Endothelial cell of umbilical vein (primary cell): Measurements from ENCODE around the gene AHCY. TPM values are rescaled to one million over a fixed set of nuclear protein-coding genes. Genes with fewer than 3 reads are reported as not detected.
"Not testable (repeated sequence)": the region's sequence is repeated elsewhere in the genome, so short reads cannot be mapped to it uniquely, and the experiment has no call there.

Source experiments
- BruUV-seq: library from RNA; stranded (reverse); fragments of 400-500 nt; replicated peaks from 2 replicates; lab custom pipeline; 2021; lab: Mats Ljungman, UMichigan
- CTCF ChIA-PET: fragments of 300-600, 350-600 bp; sonication (Branson Sonifier 250); formaldehyde crosslinking; loops from one replicate; lab custom pipeline; 2021; ENCODE audit warnings: antibody characterized with exemption, inconsistent platforms; lab: Charles Lee
- POLR2A ChIA-PET: fragments of 300-600, 350-600 bp; sonication (Branson Sonifier 250); formaldehyde crosslinking; loops from one replicate; lab custom pipeline; 2021; ENCODE audit warnings: antibody characterized with exemption, inconsistent platforms; lab: Charles Lee
- DNase-seq: peaks from one replicate; pipeline ENCODE4 v3.0.0-alpha.2; 2011; ENCODE audit warnings: low read depth, low spot score
- FAIRE-seq: peaks from 2 replicates; lab custom pipeline; 2011; peaks lifted over from hg19 to GRCh38; lab: Jason Lieb, UNC
- H2AFZ ChIP-seq: 2 replicates; pipeline ENCODE4 v1.6.0; 2012; ENCODE audit warnings: low read depth, low read length, control low read depth, inconsistent platforms
- H3K27ac ChIP-seq: 2 replicates; pipeline ENCODE4 v1.5.1; 2011; ENCODE audit warnings: low read depth, mild to moderate bottlenecking, control low read depth, low read length, moderate library complexity; ENCODE audit not compliant: insufficient read depth
- H3K27me3 ChIP-seq, 2 experiments: 2 replicates each; pipeline versions ENCODE4 v1.6.0 to v1.6.1; 2011; ENCODE audit warnings: low read length in 2 of 2, mixed read lengths in 1 of 2; ENCODE audit not compliant: control insufficient read depth in 2 of 2, insufficient read depth in 2 of 2
- H3K36me3 ChIP-seq, 2 experiments: 2 replicates in 1 of 2; 3 replicates in 1 of 2; pipeline ENCODE4 v1.5.1; 2011; ENCODE audit warnings: low read length in 2 of 2, mild to moderate bottlenecking in 1 of 2, moderate library complexity in 1 of 2; ENCODE audit not compliant: control insufficient read depth in 2 of 2, insufficient read depth in 2 of 2; ENCODE audit errors: extremely low read depth in 1 of 2
- H3K4me1 ChIP-seq: 3 replicates; pipeline ENCODE4 v1.5.1; 2011; ENCODE audit warnings: mild to moderate bottlenecking, low read length; ENCODE audit not compliant: control insufficient read depth, insufficient read depth; ENCODE audit errors: extremely low read depth
- H3K4me2 ChIP-seq: 2 replicates; pipeline ENCODE4 v1.6.1; 2011; ENCODE audit warnings: low read length, control low read depth, mixed read lengths; ENCODE audit not compliant: insufficient read depth
- H3K4me3 ChIP-seq, 3 experiments: fragments of 200-600 bp in 1 of 3; sonication (generic), shearing (Covaris generic) in 1 of 3; replicated peaks in 1 of 3; 2 replicates each; pipeline ENCODE4 v1.5.1; 2011 to 2016; ENCODE audit warnings: control low read depth in 3 of 3, low read length in 3 of 3, mild to moderate bottlenecking in 2 of 3, inconsistent platforms in 1 of 3, low read depth in 1 of 3, moderate library complexity in 1 of 3; ENCODE audit not compliant: insufficient read depth in 1 of 3
- H3K79me2 ChIP-seq: 2 replicates; pipeline ENCODE4 v1.6.0; 2012; ENCODE audit warnings: low read length, inconsistent platforms; ENCODE audit not compliant: control insufficient read depth, insufficient read depth
- H3K9ac ChIP-seq: replicated peaks from 2 replicates; pipeline ENCODE3; 2011; ENCODE audit warnings: low read length, control low read depth; ENCODE audit not compliant: insufficient read depth; ENCODE audit errors: extremely low read depth
- H3K9me1 ChIP-seq: replicated peaks from 3 replicates; pipeline ENCODE4 v1.6.0; 2011; ENCODE audit warnings: mild to moderate bottlenecking, low read length; ENCODE audit not compliant: control insufficient read depth, insufficient read depth; ENCODE audit errors: extremely low read depth
- H3K9me3 ChIP-seq: replicated peaks from 2 replicates; pipeline ENCODE4 v1.5.1; 2012; ENCODE audit warnings: low read length, inconsistent platforms; ENCODE audit not compliant: control insufficient read depth, insufficient read depth
- H4K20me1 ChIP-seq: replicated peaks from 2 replicates; pipeline ENCODE3; 2011; ENCODE audit warnings: mild to moderate bottlenecking, low read length; ENCODE audit not compliant: control insufficient read depth, insufficient read depth; ENCODE audit errors: extremely low read depth
- EZH2 ChIP-seq: IDR thresholded peaks from 2 replicates; pipeline ENCODE4 v1.6.1; 2012; ENCODE audit warnings: borderline replicate concordance, low read depth, mild to moderate bottlenecking, moderate library complexity, low read length, inconsistent platforms; ENCODE audit not compliant: severe bottlenecking
- FOS ChIP-seq: IDR thresholded peaks from 2 replicates; pipeline ENCODE4 v1.6.1; 2011; ENCODE audit warnings: mild to moderate bottlenecking, low read length, moderate library complexity, borderline replicate concordance; ENCODE audit not compliant: insufficient read depth
- JUN ChIP-seq: IDR thresholded peaks from 2 replicates; pipeline ENCODE4 v1.6.1; 2011; ENCODE audit warnings: borderline replicate concordance, low read depth; ENCODE audit not compliant: insufficient read length, insufficient read depth
- MAX ChIP-seq: IDR thresholded peaks from 2 replicates; pipeline ENCODE4 v1.6.1; 2011; ENCODE audit not compliant: insufficient read depth, insufficient read length
- MYC ChIP-seq: IDR thresholded peaks from one replicate; pipeline ENCODE4 v1.6.1; 2011; ENCODE audit warnings: mild to moderate bottlenecking, low read depth, low read length
- POLR2A ChIP-seq: IDR thresholded peaks from 2 replicates; pipeline ENCODE4 v1.6.1; 2012; ENCODE audit warnings: low read depth, mild to moderate bottlenecking, control low read depth, low read length
- POLR2AphosphoS5 ChIP-seq: IDR thresholded peaks from 2 replicates; pipeline ENCODE4 v1.6.1; 2012; ENCODE audit warnings: low read depth, mild to moderate bottlenecking, control low read depth, low read length, moderate library complexity; ENCODE audit not compliant: insufficient read depth
- dilution Hi-C: fragments of 300-500 bp; cut with MboI; formaldehyde crosslinking; loops from one replicate; pipeline ENCODE4 v1.15.0; 2019; ENCODE audit warnings: low sequenced_read_pairs; ENCODE audit not compliant: extremely low pct_ligation_motif_present
- intact Hi-C: fragments of 100-400 bp; cut with micrococcal nuclease; formaldehyde crosslinking; loops from one replicate; pipeline ENCODE4 v1.10.0; 2022
- polyA plus RNA-seq, 4 experiments: library from polyadenylated mRNA; depleted of rRNA in 3 of 4; stranded (reverse) in 3 of 4; unstranded in 1 of 4; fragments of >200 nt; gene quantifications; 2 replicates each; pipeline versions ENCODE4 v1.2.1 to v1.2.3, GENCODE V29; 2011 to 2012; ENCODE audit warnings: missing spikeins in 1 of 4
- total RNA-seq: library from RNA; stranded (reverse); gene quantifications from 2 replicates; pipeline ENCODE4 v1.2.3, GENCODE V29; 2021
- TF ChIP-seq, protein P1 (sequence below), 2 donors: IDR thresholded peaks; 1 replicate in 1 of 2; 2 replicates in 1 of 2; pipeline ENCODE4 v1.5.1; 2011; ENCODE audit warnings: low read length in 2 of 2, mild to moderate bottlenecking in 2 of 2, moderate library complexity in 2 of 2, control low read depth in 1 of 2, inconsistent platforms in 1 of 2, low read depth in 1 of 2; ENCODE audit not compliant: insufficient read depth in 1 of 2; ENCODE audit errors: extremely low read depth in 1 of 2

Gene AHCY
- total and polyA plus RNA-seq, 2 donors (not counting 3 experiments of a cell fraction or from before 2014, with no cell fraction given), result 94.7 to 168 TPM

GRCh38 chr20:34345839-34346532 lies 42.8 kb upstream of the AHCY start:
- H2AFZ ChIP-seq, FAIRE-seq, H3K9ac ChIP-seq, BruUV-seq, intact Hi-C loops, DNase-seq, H3K4me1 ChIP-seq, H4K20me1 ChIP-seq, H3K27me3 ChIP-seq, H3K9me1 ChIP-seq, dilution Hi-C loops, H3K36me3 ChIP-seq, CTCF ChIA-PET, H3K4me3 ChIP-seq, H3K27ac ChIP-seq, H3K9me3 ChIP-seq, POLR2A ChIA-PET, H3K79me2 ChIP-seq, H3K4me2 ChIP-seq: not testable (repeated sequence)

GRCh38 chr20:34345402-34345736 lies 42.2 kb upstream of the AHCY start:
- Histone ChIP-seq H3K9me3 (no peaks in the 10 kb centered on the region), H3K27ac (no peak overlapping the region), H3K79me2 (no peaks in the 10 kb centered on the region), H3K9ac (no peak overlapping the region), H4K20me1 (no peaks in the 10 kb centered on the region), H3K36me3 (no peaks in the 10 kb centered on the region), H3K4me1 (peaks cover 4% of the 10 kb centered on the region), H2AFZ (no peak overlapping the region), H3K4me2 (no peak overlapping the region), H3K9me1 (no peaks in the 10 kb centered on the region), H3K4me3 (no peak overlapping the region), H3K27me3 (no peaks in the 10 kb centered on the region)
- dilution Hi-C loops, result no loop called here
- TF ChIP-seq MAX, result no peak
- TF ChIP-seq, protein P1, sequence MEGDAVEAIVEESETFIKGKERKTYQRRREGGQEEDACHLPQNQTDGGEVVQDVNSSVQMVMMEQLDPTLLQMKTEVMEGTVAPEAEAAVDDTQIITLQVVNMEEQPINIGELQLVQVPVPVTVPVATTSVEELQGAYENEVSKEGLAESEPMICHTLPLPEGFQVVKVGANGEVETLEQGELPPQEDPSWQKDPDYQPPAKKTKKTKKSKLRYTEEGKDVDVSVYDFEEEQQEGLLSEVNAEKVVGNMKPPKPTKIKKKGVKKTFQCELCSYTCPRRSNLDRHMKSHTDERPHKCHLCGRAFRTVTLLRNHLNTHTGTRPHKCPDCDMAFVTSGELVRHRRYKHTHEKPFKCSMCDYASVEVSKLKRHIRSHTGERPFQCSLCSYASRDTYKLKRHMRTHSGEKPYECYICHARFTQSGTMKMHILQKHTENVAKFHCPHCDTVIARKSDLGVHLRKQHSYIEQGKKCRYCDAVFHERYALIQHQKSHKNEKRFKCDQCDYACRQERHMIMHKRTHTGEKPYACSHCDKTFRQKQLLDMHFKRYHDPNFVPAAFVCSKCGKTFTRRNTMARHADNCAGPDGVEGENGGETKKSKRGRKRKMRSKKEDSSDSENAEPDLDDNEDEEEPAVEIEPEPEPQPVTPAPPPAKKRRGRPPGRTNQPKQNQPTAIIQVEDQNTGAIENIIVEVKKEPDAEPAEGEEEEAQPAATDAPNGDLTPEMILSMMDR (IDR thresholded peaks at IDR 0.05; ENCODE audit: extremely low read depth in 1 of 2, insufficient read depth in 1 of 2, low read depth in 1 of 2, low read length in 2 of 2), result no peak
- TF ChIP-seq POLR2A, result no peak
- no peak for TF ChIP-seq FOS
- no peak for TF ChIP-seq POLR2AphosphoS5
- no peak for TF ChIP-seq EZH2
- TF ChIP-seq JUN, result no peak
- TF ChIP-seq MYC, result no peak
- intact Hi-C loops, result no loop called here
- POLR2A ChIA-PET, result no interaction called here
- no peak for FAIRE-seq
- BruUV-seq, result no TSS peak
- DNase-seq, result no peak
- CTCF ChIA-PET, result no interaction called here
